ENCODE measurements around the gene TMEM117.

TMEM117 gene

DNA sequence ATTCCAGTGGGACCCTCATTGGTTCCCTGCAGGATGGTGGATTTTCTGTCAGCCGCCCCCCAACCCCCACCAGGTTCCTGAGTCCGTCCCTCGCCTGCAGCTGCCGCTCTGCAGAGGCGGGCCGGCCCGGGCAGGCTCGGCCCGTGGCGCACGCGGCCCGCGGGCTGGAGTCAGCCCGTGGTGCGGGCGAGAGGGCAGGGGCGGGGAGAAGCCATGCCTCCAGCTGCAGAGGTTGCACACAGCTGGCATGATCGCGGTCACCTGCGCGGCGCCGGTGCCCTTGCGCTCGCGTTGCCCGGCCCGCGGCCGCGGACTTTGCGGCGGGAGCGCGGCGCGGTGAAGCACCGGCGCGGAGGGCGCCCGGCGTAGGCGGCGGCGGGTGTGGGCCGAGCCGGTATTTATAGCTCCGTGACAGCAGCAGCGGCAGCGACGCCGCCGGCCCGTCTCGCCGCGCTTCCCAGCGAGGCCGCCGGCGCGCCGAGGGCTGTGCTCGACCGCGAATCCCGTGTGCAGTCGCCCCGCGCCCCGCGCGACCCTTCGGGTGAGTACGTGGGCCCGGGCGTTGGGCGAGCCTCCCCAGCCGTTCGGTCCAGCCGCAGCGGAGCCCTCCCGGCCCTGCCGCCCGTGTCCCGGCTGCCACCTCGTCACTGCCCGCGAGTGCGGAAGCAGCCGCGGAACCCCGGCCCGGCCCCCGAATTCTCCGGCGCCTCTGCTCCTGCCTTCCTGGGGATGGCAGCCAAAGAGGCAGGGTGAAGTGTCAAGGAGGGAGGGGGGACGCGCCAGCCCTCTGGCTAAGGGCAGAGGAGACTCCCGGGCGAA lies at the start of gene TMEM117:
Gene TMEM117 (plus strand): TSS at position 426 of the 819 bp plus-strand sequence.
- DNase-seq (ENCODE audit: low read depth in 3 of 3) = peak; percentile 11 to 42 (median 21)

DNA sequence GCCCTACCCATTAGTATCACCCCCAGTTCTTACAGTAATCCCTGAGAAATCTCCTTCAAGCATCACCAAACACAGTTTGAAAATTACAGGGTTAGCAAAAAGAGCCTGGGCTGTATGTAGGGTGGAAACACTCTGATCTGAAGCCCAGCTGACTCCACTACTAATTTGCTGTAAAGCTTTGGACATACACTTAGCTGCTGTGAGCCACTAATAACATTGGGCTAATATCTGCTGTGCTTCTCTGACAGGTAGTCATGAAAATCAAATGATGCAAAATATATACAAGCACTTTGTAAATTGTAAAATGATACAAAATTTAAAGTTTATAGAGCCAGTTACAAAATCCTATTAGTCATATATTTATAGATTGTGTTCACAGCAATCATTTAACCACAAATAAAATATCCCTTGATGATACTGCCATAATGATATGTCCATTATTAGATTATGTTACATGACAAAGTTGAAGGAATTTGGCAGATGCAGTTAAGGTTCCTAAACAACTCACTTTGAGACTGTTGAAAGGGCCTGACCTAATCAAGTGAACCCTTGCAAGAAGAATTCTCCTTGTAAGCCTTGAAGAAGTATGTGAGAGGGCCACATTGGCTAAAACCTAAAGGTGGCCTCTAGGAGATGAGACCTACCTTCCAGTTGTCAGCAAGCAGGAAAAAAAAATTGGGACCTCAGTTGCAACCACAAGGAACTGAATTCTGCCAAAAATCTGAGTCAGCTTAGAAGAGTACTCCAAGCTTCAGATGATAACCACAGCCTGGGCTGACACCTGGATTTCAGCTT lies 48.8 kb upstream of the TMEM117 start:
- DNase-seq (ENCODE audit: low read depth in 3 of 3) = no peak

DNA sequence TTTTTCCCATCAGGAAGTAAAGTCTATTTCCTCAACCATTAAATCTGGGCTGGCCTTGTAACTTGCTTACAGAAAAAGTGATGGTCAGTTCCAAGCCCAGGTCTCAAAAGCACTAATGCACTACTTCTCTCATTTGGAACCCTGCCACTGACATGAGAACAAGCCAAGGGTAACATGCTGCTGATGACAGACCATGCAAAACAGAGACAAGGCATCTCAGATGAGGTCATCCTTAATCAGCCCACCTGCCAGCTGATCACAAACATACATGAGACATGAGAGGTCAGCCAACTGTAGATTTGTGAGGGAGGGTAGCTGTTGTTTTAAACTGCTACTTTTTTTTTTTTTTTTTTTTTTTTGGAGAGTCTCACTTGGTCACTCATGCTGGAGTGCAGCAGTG lies 45.9 kb upstream of the TMEM117 start:
- no peak for DNase-seq (ENCODE audit: low read depth in 3 of 3)

DNA sequence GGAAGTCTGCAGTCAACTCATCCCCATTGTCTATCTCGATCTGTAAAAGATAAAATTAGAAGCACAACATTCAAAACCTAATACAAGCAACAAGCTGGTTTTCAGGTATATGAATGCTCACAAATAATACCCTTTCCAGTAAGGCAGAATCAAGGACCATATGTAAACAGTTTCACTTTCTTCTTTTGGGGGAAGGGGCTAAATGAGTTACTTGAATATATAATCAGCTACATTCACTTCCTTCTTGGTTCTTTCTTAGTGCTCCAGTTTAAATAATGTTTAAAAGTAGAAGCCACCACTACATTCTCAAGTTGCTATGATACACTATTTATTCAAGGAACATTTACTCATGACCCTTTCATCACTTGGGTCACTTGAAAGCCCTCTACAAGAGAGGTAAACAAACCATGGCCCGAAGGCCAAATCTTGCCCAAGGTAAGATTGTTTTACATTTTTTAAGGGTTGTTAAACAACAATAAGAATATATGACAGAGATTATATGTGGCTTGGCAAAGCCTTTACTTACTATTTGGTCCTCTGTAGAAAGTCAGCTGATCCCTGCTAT lies 40.1 kb upstream of the TMEM117 start:
- DNase-seq (ENCODE audit: low read depth in 3 of 3) = no peak

DNA sequence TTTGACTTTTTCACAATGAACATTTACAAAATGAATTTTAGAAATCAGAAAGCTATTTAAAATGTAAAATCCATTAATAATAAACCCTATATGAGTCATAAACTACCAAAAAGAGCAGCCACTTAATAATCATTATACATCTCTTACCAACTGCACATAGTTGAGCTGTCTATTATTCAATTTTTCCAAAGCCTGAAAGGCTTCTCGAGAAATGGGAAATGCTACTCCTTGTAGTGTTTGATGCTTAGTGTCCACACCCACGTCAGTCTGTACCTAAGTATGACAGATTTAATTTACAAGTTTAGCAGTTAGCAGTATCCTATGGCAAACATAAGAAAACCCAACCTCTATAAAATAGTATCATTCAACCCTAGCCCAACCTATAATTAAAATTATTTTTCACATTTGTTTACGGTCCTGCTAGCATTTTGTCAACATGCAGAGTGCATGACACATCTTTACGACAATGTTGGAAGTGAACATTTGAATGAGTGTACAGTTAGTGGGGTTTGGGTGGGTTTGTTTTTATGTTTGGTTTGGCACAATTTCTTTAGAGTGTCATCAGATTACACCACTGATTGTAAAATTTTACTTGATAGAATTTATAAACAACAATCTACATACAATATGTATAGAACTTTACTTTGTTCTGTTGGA lies 38.2 kb upstream of the TMEM117 start:
- no peak for DNase-seq (ENCODE audit: low read depth in 3 of 3)

DNA sequence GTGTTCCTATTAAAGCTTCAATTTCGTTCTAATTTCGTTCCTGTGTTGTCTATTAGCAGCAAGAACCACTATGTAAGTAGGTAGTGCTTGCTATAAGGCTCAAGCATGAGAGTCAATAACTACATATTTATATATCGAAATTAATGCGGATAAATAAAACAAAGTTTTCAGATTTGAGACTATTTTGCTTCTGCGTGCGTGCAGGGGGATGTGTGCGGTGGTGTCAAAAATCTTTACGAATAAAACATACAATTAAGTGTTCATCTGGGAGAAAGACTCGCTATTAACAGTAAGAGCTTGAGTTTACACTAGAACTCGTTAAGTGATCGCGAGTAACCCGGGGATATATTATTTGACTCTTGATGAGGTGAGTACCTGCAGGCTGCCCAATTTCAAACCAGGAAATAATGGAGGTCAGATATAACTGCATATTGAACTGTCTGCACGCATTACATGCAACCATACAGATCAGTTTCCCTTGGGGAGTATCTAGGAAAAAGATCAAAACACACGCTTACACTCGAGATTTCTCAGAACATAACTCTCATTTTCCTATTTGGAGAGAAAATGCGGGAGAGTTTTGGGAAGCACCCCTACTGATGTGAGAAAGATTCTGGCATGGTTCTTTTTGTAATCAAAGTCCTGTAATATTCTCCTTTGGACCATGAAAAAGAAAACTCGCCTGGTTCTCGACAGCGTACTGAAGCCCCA lies 30.6 kb upstream of the TMEM117 start:
- no peak for DNase-seq (ENCODE audit: low read depth in 3 of 3)

DNA sequence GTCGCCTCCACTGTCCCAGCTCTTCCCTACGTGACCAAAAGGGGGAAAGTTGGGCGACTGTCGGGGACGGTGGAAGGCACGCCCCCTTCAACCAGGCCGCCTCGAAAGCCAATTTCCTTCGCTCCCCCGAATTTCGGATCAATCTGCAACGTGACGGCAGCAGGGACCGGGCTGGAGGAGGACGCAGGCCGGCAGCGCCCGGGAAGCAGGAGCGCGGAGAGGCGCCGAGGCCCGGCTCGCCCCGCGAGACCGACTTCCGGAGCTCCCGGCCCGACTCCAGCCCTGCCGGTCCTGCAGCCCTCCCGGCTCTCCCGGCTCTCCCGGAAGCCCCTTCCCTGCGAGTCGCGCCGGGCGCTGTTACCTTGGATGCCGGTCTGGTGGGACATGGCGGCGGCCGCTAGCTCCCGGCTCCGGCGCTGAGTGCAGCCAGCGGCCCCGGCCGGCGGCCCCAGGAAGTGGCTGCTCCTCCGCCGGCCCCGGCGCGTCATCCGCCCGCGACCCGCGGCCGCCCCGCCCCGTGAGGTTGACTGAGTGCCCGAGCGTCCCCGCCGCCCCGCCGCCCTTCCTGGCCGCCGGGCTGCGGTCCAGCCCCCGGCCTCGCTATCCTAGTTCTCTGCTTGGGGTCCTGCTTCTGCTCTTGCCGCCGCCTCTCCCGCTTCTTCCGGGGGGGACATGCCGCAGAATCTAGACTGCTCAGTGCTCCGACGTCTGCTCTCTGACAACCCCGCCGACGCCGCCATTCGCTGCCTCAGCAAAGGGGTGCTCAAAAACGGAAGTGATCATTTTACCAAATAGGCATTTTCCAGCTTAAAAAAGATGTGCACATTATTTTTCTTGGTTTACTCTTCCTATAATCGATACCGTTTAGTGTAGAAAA lies 29.8 kb upstream of the TMEM117 start, which contains the start of gene TWF1:
Gene TWF1 (minus strand): TSS at position 458 of the 877 bp plus-strand sequence. CDS start 72 bp downstream, at position 386.
- peak; percentile 72 to 84 (median 75) for DNase-seq (ENCODE audit: low read depth in 3 of 3)

DNA sequence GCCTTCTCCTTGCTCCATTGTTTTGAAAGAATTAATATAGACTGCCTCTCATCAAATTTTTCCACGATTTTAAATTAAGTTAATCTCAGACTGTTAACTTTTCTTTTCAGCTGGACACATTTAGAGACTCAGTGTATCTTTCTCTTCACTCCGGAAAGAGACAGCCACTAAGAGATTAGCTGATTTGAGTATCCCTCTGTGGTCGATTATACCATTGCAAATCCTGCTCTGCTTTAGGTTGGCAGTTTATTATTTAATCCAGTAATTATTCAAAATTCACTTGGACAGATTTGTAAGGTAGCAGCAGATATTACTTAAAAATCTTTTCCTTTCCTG lies 29.2 kb upstream of the TMEM117 start:
- no peak for DNase-seq (ENCODE audit: low read depth in 3 of 3)

DNA sequence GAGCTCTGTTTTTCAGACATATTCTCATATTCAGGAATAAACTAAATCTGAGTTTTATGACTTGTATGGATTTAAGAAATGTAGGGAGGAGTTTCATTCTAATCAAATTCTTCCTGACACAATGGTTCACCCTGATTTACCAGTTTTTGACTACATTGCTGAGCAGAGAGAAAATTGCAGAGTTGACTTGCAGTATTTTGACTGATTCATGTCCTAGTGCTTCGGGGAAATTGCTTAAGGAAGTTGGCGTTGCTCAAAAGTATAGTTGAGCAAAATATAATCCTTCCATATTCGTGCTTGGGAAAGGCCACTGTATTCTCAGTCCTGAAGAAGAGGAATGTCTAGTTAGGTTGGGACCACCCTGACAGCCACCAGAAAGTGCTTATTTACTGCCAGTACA lies 28.5 kb upstream of the TMEM117 start:
- DNase-seq (ENCODE audit: low read depth in 3 of 3) = no peak

DNA sequence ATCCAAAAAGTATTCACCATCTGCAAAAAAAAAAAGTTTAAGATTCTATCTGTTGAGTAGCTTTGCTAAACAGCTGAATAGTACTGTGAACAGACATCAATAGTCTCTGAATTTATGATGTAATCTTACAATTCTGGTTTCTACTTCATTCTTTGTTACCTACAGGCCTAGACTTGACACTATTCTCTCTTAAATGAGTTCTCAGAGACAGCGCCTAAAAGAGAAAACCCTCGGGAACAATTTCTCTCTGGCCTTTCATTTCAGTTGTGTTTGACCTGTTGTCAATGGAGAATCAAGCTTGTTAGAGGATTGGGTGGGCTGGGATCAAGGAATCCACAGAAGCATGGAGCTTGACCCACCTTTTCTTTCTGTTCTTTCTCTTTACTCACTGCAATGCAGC lies 23.8 kb upstream of the TMEM117 start:
- DNase-seq (ENCODE audit: low read depth in 3 of 3) = no peak

DNA sequence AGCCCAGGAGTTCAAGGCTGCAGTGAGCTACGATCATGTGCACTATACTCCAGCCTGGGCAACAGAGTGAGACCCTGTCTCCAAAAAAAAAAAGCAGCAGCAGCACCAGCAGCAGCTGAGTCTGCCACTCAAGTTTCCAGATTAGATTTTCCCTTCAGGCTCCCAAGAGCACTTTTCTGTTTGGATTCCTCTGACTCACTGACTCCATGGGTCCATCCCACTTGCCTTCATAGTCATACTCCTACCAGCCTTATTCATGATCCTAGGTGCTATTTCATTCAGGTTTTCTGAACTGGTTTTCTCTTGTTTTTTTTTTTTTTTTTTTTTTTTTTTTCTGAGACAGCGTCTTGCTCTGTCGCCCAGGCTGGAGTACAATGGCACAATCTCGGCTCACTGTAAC lies 23.0 kb upstream of the TMEM117 start:
- DNase-seq (ENCODE audit: low read depth in 3 of 3) = no peak

DNA sequence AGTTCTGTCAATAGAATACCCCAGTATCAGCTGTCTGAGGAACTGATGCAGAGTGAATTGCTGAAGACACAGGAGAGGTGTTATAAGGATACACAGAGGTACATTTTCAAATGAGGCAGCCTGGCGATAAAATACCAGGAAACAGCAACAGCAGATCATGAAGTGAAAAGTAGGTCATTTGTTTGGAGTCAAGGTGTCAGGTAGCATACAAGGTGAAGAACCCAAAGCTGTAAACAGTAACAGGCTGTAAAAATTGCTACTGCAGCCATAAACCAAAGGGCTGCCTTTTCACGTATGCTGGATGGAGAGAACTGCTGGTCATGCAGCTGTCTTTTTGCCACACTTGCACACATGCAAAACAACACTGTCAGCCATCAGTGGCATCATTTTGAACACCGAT lies 20.5 kb upstream of the TMEM117 start:
- no peak for DNase-seq (ENCODE audit: low read depth in 3 of 3)

DNA sequence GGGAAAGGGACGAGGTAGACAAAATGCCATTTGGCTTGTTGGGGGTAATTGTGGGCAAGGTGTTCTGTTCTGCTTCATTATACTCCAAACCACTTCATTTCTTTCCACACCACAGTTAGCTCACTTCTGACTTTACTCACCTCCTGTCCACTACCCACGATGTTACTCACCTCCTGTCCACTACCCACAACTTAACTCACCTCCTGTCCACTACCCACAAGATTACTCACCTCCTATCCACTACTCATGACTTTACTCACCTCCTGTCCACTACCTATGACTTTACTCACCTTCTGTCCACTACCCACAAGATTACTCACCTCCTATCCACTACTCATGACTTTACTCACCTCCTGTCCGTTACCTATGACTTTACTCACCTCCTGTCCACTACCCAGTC lies 19.7 kb upstream of the TMEM117 start:
- no peak for DNase-seq (ENCODE audit: low read depth in 3 of 3)

DNA sequence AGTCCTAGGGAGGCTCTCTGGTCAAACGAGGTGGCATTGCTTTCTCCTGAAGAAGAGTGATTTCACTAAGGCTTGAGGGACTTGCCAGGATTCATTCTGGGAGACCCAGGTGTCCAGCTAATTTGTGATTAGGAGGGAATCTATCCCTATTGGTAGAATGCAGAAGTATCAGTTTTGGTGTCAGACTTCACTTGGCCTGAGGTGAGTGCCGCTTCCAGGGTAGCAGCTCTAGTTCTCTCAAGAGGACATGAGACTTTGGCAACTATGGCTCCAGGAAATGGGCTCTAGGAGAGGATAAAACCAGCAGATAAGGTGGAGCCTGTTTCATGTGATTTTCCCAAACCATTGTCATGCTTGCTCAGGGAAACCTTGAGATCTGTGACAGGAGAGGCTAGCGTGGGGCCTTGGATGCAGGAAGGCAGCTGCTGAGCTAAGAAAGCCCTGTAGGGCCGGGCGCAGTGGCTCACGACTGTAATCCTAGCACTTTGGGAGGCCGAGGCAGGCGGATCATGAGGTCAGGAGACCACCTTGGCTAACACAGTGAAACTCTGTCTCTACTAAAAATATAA lies 11.6 kb upstream of the TMEM117 start:
- no peak for DNase-seq (ENCODE audit: low read depth in 3 of 3)

DNA sequence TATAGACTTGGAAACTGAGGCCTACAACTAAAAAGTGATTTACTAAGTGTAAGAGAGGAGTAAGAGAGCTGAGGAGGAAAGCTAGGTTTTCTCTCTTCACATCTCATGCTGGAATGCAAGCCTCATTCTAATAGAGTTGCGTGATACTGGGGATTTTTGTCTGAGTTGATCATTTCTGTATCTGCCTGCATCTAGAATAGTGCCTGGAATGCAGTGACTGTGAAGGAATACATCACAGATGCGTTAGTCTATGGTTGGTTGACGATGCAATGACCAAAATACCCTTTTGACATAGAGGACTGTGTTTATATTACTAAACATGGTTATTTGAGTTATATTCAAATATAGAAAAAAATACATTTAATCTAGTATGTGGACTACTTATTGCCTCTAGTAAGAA lies 9.2 kb upstream of the TMEM117 start:
- no peak for DNase-seq (ENCODE audit: low read depth in 3 of 3)

DNA sequence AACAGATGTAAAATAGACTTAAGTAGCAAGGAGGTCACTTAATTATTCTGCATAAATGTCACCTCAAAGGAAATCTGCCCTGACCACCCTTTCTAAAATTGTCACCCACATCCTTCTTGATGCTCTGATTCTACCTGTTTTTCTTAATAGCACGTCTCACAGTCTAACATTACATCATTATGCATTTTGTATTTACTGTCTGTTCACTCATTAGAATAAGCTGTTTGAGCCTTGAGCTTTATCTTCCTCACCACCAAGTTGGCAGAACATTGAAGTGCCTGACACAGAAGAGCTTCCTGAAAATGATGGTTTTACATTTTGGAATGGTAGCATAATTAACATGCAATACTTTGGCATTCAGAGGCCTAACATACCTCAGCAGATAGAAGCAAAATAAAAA lies 8.8 kb upstream of the TMEM117 start:
- no peak for DNase-seq (ENCODE audit: low read depth in 3 of 3)

DNA sequence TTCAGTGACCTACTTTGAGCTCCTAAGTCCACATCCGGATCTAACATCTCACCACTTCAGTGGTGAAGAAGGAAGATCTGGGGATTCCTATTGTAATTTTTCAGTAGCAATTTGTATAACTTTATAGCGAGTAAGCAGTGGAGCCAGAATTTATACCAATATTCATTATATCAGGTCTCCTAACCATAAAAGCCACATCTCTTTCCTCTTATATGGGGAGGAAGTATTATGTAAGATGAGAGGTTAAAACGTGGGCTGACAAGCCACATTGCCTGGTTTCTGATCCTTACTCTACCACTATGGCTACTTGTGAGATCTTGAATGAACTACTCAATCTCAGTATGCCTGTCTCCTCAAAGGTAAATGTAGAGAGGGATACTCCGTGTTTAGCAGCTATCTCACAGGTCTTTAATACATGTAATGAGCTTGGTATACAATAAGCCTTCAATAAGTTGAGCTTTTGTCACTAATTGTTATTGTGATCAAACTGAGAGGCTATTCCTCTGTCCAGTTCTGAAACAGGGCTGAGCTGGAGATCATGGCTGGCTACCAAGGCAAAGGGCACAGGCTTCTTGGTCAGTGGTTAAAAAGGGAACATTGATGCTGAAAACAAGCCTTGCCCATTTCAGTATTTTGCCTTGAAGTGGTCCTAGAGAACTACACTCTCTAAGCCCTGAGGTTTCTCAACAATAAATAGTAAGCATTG lies 3.3 kb upstream of the TMEM117 start:
- DNase-seq (ENCODE audit: low read depth in 3 of 3) = no peak

DNA sequence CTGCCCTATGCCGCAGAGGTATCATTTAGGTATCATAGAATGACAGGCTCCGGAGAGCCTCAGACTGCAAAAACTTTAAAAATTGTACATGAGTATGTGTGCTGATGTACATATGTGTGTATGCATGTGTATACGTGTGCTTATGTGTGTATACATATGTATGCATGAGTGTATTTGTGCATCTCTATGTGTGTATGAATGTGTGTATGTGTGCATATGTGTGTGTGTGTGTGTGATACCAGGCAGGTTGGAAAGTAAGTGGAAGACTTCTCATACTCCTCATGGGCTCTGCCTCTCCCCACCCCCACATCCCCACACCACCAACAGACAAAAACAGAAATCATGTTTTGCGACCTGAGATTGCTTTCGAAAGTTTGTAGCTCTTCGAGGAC lies 621 bp upstream of the TMEM117 start:
- no peak for DNase-seq (ENCODE audit: low read depth in 3 of 3)

DNA sequence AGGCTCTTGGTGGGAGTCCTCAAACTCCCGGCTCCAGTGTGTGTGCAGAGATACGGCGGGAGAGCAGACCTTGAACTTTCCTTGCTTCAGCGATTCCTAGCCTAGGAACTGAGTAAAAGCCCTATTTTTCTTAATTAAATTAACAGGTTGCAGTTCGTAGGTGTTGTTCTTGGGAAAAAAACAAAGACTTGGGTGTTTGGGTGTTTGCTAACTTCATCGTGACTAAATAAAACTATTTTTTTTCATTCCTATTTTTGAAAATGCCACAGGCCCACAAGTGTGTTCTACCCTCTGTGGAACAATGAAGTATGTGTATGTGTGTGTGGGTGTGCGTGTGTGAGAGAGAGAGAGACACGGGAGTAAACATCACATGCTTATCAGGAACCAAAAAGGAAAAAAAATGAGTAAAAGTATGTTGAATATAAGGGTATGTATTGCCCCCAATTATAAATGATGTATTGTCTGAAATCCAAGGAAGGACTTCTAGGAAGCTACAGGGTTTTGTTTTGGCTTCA lies 651 bp downstream of the TMEM117 start:
- no peak for DNase-seq (ENCODE audit: low read depth in 3 of 3)
